Spinal cord (tissue), 10 donors: ENCODE results near the gene FES. TPM values are rescaled to one million over a fixed set of nuclear protein-coding genes. Genes with fewer than 3 reads are reported as not detected.
"Not testable (repeated sequence)": the region's sequence is repeated elsewhere in the genome, so short reads cannot be mapped to it uniquely, and the experiment has no call there.

Experiments
- DNase-seq, 6 donors: peaks; one replicate each; pipeline versions ENCODE4 v3.0.0 to v3.0.0-alpha.2; 2013 to 2015; ENCODE audit warnings: low spot score in 6 of 6, low read depth in 4 of 6
- H3K27ac ChIP-seq: one replicate; pipeline ENCODE4 v1.5.1; 2013; ENCODE audit warnings: low read depth, low read length, control low read depth
- H3K27me3 ChIP-seq: one replicate; pipeline ENCODE4 v1.6.1; 2013; ENCODE audit warnings: low read length; ENCODE audit not compliant: control insufficient read depth, insufficient read depth
- H3K36me3 ChIP-seq: one replicate; pipeline ENCODE4 v1.6.1; 2013; ENCODE audit warnings: low read length; ENCODE audit not compliant: control insufficient read depth, insufficient read depth
- H3K4me1 ChIP-seq: one replicate; pipeline ENCODE4 v1.6.1; 2013; ENCODE audit warnings: low read length; ENCODE audit not compliant: control insufficient read depth, insufficient read depth
- H3K4me3 ChIP-seq: one replicate; pipeline ENCODE4 v1.5.1; 2013; ENCODE audit warnings: low read depth, low read length, control low read depth
- H3K9me3 ChIP-seq: one replicate; pipeline ENCODE4 v1.6.1; 2013; ENCODE audit warnings: low read length; ENCODE audit not compliant: control insufficient read depth, insufficient read depth
- WGBS: methylation state at CpG from one replicate; pipeline ENCODE4 v1.1.5; 2013; ENCODE audit warnings: missing lambda C conversion rate; ENCODE audit not compliant: insufficient coverage; 5-methylcytosine and 5-hydroxymethylcytosine counted together
- polyA plus RNA-seq, 2 donors: library from polyadenylated mRNA; unstranded; fragments of 120-200 nt; gene quantifications; one replicate each; pipeline ENCODE4 v1.2.1, GENCODE V29; 2013; ENCODE audit not compliant: insufficient read length in 2 of 2
- total RNA-seq, 2 donors: library from RNA; depleted of rRNA in 1 of 2; stranded (reverse); fragments of 120-200 nt in 1 of 2; fragments of >200 nt in 1 of 2; gene quantifications; one replicate each; pipeline versions ENCODE4 v1.2.3 to v1.2.4, GENCODE V29; 2013 to 2014
- donor health status: healthy.

Gene FES
- total and polyA plus RNA-seq, 4 donors, result 8.7 to 19.5 (median 12.7) TPM

- peak in 1 of 6 donors; percentile 22 for DNase-seq
- Histone ChIP-seq H3K9me3 (no peaks in the 10 kb centered on the region), H3K36me3 (peaks cover 48% of the 10 kb centered on the region), H3K4me1 (peaks cover 39% of the 10 kb centered on the region), H3K27ac (no peak overlapping the region), H3K4me3 (no peak overlapping the region), H3K27me3 (no peaks in the 10 kb centered on the region)
- WGBS, result 43% methylated on average over 12 of the region's 15 CpGs
These were observed 10.2 kb upstream of the FES start for GRCh38 chr15:90873998-90874605.

GRCh38 chr15:90874986-90875385, 9.3 kb upstream of the FES start:
- not testable (repeated sequence) for H3K4me3 ChIP-seq, H3K27me3 ChIP-seq, DNase-seq, H3K27ac ChIP-seq, H3K9me3 ChIP-seq
- Histone ChIP-seq H3K4me1 (peaks cover 31% of the 10 kb centered on the region), H3K36me3 (peaks cover 57% of the 10 kb centered on the region)
- WGBS, result 83% methylated on average over 6 of the region's 9 CpGs

GRCh38 chr15:90875549-90875981, 8.7 kb upstream of the FES start:
- Histone ChIP-seq H3K4me1 (peaks cover 28% of the 10 kb centered on the region), H3K4me3 (no peak overlapping the region), H3K9me3 (no peaks in the 10 kb centered on the region), H3K27ac (no peak overlapping the region), H3K27me3 (no peaks in the 10 kb centered on the region), H3K36me3 (peaks cover 63% of the 10 kb centered on the region)
- WGBS, result 94% methylated on average over 12 of the region's 12 CpGs
- DNase-seq, result no peak

GRCh38 chr15:90876046-90876445, 8.3 kb upstream of the FES start:
- Histone ChIP-seq H3K4me3 (no peak overlapping the region), H3K27me3 (no peaks in the 10 kb centered on the region), H3K9me3 (no peaks in the 10 kb centered on the region), H3K27ac (no peak overlapping the region), H3K4me1 (peaks cover 23% of the 10 kb centered on the region), H3K36me3 (peaks cover 67% of the 10 kb centered on the region)
- DNase-seq, result no peak
- WGBS, result 90% methylated on average over 20 of the region's 20 CpGs

GRCh38 chr15:90876512-90877170, 7.7 kb upstream of the FES start:
- no peak overlapping the region for H3K4me3 ChIP-seq
- no peak overlapping the region for H3K27ac ChIP-seq
- H3K4me1 ChIP-seq, result peaks cover 23% of the 10 kb centered on the region
- DNase-seq, result no peak
- no peaks in the 10 kb centered on the region for H3K27me3 ChIP-seq
- H3K9me3 ChIP-seq, result no peaks in the 10 kb centered on the region
- 95% methylated on average over 12 of the region's 15 CpGs for WGBS
- peaks cover 73% of the 10 kb centered on the region for H3K36me3 ChIP-seq

- peaks cover 80% of the 10 kb centered on the region for H3K36me3 ChIP-seq
- peaks cover 21% of the 10 kb centered on the region for H3K4me1 ChIP-seq
- H3K27me3 ChIP-seq, result no peaks in the 10 kb centered on the region
- WGBS, result 93% methylated on average over 13 of the region's 14 CpGs
- DNase-seq, result no peak
- no peak overlapping the region for H3K4me3 ChIP-seq
- no peaks in the 10 kb centered on the region for H3K9me3 ChIP-seq
- no peak overlapping the region for H3K27ac ChIP-seq
These were observed 7.0 kb upstream of the FES start for GRCh38 chr15:90877315-90877714.

- Histone ChIP-seq H3K9me3 (no peaks in the 10 kb centered on the region), H3K4me3 (no peak overlapping the region), H3K4me1 (peaks cover 17% of the 10 kb centered on the region), H3K36me3 (peaks cover 87% of the 10 kb centered on the region), H3K27me3 (no peaks in the 10 kb centered on the region), H3K27ac (no peak overlapping the region)
- no peak for DNase-seq
- 97% methylated on average over 10 of the region's 14 CpGs for WGBS
These were observed 6.3 kb upstream of the FES start for GRCh38 chr15:90877996-90878395.

GRCh38 chr15:90878660-90879059, 5.6 kb upstream of the FES start:
- no peaks in the 10 kb centered on the region for H3K27me3 ChIP-seq
- DNase-seq, result no peak
- no peak overlapping the region for H3K27ac ChIP-seq
- no peak overlapping the region for H3K4me3 ChIP-seq
- H3K9me3 ChIP-seq, result no peaks in the 10 kb centered on the region
- 85% methylated on average over 12 of the region's 15 CpGs for WGBS
- peaks cover 17% of the 10 kb centered on the region for H3K4me1 ChIP-seq
- peaks cover 86% of the 10 kb centered on the region for H3K36me3 ChIP-seq

- no peaks in the 10 kb centered on the region for H3K27me3 ChIP-seq
- H3K4me1 ChIP-seq, result peaks cover 20% of the 10 kb centered on the region
- no peak for DNase-seq
- no peak overlapping the region for H3K4me3 ChIP-seq
- H3K36me3 ChIP-seq, result peaks cover 83% of the 10 kb centered on the region
- no peak overlapping the region for H3K27ac ChIP-seq
- WGBS, result 94% methylated on average over 35 of the region's 35 CpGs
- no peaks in the 10 kb centered on the region for H3K9me3 ChIP-seq
These were observed 4.5 kb upstream of the FES start for GRCh38 chr15:90879730-90880366.
